Neural cell (in vitro differentiated cells): Measurements from ENCODE around the gene LARP1. TPM values are rescaled to one million over a fixed set of nuclear protein-coding genes. Genes with fewer than 3 reads are reported as not detected.

Source experiments
- H2AFZ ChIP-seq: fragments of 200-600, 300-800 bp; sonication (generic), shearing (Covaris generic); 2 replicates; pipeline ENCODE4 v1.6.0; 2014; ENCODE audit warnings: low read depth, mild to moderate bottlenecking, antibody characterized with exemption, low read length, moderate library complexity
- H3F3A ChIP-seq: fragments of 200-600 bp; shearing (Covaris generic); 2 replicates; pipeline ENCODE4 v1.6.1; 2016; ENCODE audit warnings: mild to moderate bottlenecking, moderate library complexity, mixed read lengths, antibody characterized with exemption, low read length; ENCODE audit not compliant: insufficient read depth, poor library complexity, severe bottlenecking
- H3K27ac ChIP-seq: fragments of 200-600, 300-800 bp; sonication (generic), shearing (Covaris generic); 2 replicates; pipeline ENCODE4 v1.5.1; 2014; ENCODE audit warnings: mild to moderate bottlenecking, low read length, moderate library complexity
- H3K27me3 ChIP-seq: fragments of 300-800, 200-600 bp; sonication (generic), shearing (Covaris generic); 2 replicates; pipeline ENCODE4 v1.6.0; 2014; ENCODE audit warnings: mild to moderate bottlenecking, low read depth, low read length, moderate library complexity; ENCODE audit not compliant: insufficient read depth
- H3K36me3 ChIP-seq: fragments of 300-800, 200-600 bp; sonication (generic), shearing (Covaris generic); 2 replicates; pipeline ENCODE4 v1.5.1; 2014; ENCODE audit warnings: mild to moderate bottlenecking, antibody characterized with exemption, low read length, moderate library complexity; ENCODE audit not compliant: insufficient read depth
- H3K4me2 ChIP-seq: fragments of 300-800, 200-600 bp; sonication (generic), shearing (Covaris generic); 2 replicates; pipeline ENCODE4 v1.6.0; 2014; ENCODE audit warnings: mild to moderate bottlenecking, low read length
- H3K4me3 ChIP-seq: fragments of 300-800, 200-600 bp; sonication (generic), shearing (Covaris generic); 2 replicates; pipeline ENCODE4 v1.5.1; 2014; ENCODE audit warnings: mild to moderate bottlenecking, low read length, moderate library complexity
- H3K79me2 ChIP-seq: fragments of 200-600 bp; shearing (Covaris generic); replicated peaks from 2 replicates; pipeline ENCODE4 v1.6.0; 2014; ENCODE audit warnings: mild to moderate bottlenecking, low read length, moderate library complexity; ENCODE audit not compliant: insufficient read depth
- H3K9ac ChIP-seq: fragments of 300-800, 200-600 bp; sonication (generic), shearing (Covaris generic); 2 replicates; pipeline ENCODE4 v1.6.1; 2016; ENCODE audit warnings: mild to moderate bottlenecking, low read length, mixed read lengths
- H3K9me2 ChIP-seq: fragments of 200-600 bp; shearing (Covaris generic); 2 replicates; pipeline ENCODE4 v1.6.1; 2016; ENCODE audit warnings: mild to moderate bottlenecking, low read length, mixed read lengths; ENCODE audit not compliant: insufficient read depth
- H3K9me3 ChIP-seq: fragments of 200-600, 300-800 bp; sonication (generic), shearing (Covaris generic); 2 replicates; pipeline ENCODE4 v1.6.1; 2016; ENCODE audit warnings: mild to moderate bottlenecking, mixed run types, low read length, moderate library complexity, mixed read lengths
- H4K20me1 ChIP-seq: fragments of 200-600 bp; shearing (Covaris generic); 2 replicates; pipeline ENCODE4 v1.6.1; 2016; ENCODE audit warnings: mild to moderate bottlenecking, mixed run types; ENCODE audit not compliant: insufficient read depth
- EP300 ChIP-seq: fragments of 450-650 bp; conservative IDR thresholded peaks from 2 replicates; pipeline ENCODE4 v1.6.1; 2014; ENCODE audit warnings: antibody characterized with exemption, mild to moderate bottlenecking, moderate library complexity; ENCODE audit not compliant: poor library complexity, severe bottlenecking
- EZH2 ChIP-seq: fragments of 200-600, 300-800 bp; shearing (Covaris generic), sonication (generic); IDR thresholded peaks from 2 replicates; pipeline ENCODE4 v1.6.1; 2014; ENCODE audit warnings: antibody characterized with exemption, low read length, borderline replicate concordance, mild to moderate bottlenecking; ENCODE audit not compliant: insufficient read depth, poor library complexity, severe bottlenecking
- MXI1 ChIP-seq: fragments of 450-650 bp; conservative IDR thresholded peaks from 2 replicates; pipeline ENCODE4 v1.6.1; 2014; ENCODE audit warnings: antibody characterized with exemption, mild to moderate bottlenecking; ENCODE audit not compliant: poor library complexity, severe bottlenecking
- POLR2AphosphoS5 ChIP-seq: IDR thresholded peaks from 2 replicates; pipeline ENCODE4 v1.6.1; 2012
- RAD21 ChIP-seq: fragments of 450-650 bp; conservative IDR thresholded peaks from 2 replicates; pipeline ENCODE4 v1.6.1; 2014; ENCODE audit warnings: antibody characterized with exemption, mild to moderate bottlenecking, moderate library complexity
- SMC3 ChIP-seq: fragments of 450-650 bp; conservative IDR thresholded peaks from 2 replicates; pipeline ENCODE4 v1.6.1; 2014; ENCODE audit warnings: antibody characterized with exemption, mild to moderate bottlenecking, moderate library complexity; ENCODE audit not compliant: poor library complexity
- TAF1 ChIP-seq: IDR thresholded peaks from 2 replicates; pipeline ENCODE4 v1.6.1; 2012; ENCODE audit warnings: low read depth
- polyA plus RNA-seq: library from polyadenylated mRNA; depleted of rRNA; stranded (reverse); fragments of >200 nt; gene quantifications from 2 replicates; pipeline ENCODE4 v1.2.3, GENCODE V29; 2014
- TF ChIP-seq, protein P1 (sequence below): IDR thresholded peaks from 2 replicates; pipeline ENCODE4 v1.6.1; 2012; ENCODE audit warnings: borderline replicate concordance
- TF ChIP-seq, protein P2 (sequence below): fragments of 450-650 bp; IDR thresholded peaks from 2 replicates; pipeline ENCODE4 v1.5.1; 2014; ENCODE audit warnings: antibody characterized with exemption, mild to moderate bottlenecking, moderate library complexity; ENCODE audit not compliant: poor library complexity, severe bottlenecking

Gene LARP1
- polyA plus RNA-seq, 1 donor from 2014 or later, result 36.1 TPM

DNA sequence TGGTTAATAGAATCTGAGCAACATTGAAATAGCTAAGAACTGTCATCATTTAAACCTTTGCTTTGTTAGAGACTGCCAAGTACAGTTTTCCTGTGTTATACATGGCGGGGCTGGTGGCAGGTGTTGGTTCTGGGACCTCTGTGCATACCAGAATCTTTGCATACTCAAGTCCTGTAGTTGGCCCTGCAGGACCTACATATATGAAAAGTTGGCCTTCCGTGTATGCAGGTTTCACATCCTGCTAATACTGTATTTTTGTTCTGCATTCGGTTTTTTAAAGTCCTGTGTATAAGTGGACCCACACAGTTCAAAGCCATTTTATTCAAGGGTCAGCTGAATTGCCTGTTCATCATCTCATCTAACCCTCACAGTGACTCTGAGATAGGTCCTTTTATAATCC, 36.4 kb downstream of the LARP1 start:
- Histone ChIP-seq H3K36me3 (peaks cover 15% of the 10 kb centered on the region), H3K9me2 (no peaks in the 10 kb centered on the region), H3K4me2 (no peak overlapping the region), H4K20me1 (no peaks in the 10 kb centered on the region), H3K79me2 (peaks cover 21% of the 10 kb centered on the region), H3K9ac (no peak overlapping the region), H3K27me3 (no peaks in the 10 kb centered on the region), H3F3A (no peaks in the 10 kb centered on the region), H3K4me3 (no peak overlapping the region), H3K27ac (no peak overlapping the region), H2AFZ (no peak overlapping the region), H3K9me3 (no peaks in the 10 kb centered on the region)
- no peak for TF ChIP-seq SMC3
- TF ChIP-seq, protein P1, sequence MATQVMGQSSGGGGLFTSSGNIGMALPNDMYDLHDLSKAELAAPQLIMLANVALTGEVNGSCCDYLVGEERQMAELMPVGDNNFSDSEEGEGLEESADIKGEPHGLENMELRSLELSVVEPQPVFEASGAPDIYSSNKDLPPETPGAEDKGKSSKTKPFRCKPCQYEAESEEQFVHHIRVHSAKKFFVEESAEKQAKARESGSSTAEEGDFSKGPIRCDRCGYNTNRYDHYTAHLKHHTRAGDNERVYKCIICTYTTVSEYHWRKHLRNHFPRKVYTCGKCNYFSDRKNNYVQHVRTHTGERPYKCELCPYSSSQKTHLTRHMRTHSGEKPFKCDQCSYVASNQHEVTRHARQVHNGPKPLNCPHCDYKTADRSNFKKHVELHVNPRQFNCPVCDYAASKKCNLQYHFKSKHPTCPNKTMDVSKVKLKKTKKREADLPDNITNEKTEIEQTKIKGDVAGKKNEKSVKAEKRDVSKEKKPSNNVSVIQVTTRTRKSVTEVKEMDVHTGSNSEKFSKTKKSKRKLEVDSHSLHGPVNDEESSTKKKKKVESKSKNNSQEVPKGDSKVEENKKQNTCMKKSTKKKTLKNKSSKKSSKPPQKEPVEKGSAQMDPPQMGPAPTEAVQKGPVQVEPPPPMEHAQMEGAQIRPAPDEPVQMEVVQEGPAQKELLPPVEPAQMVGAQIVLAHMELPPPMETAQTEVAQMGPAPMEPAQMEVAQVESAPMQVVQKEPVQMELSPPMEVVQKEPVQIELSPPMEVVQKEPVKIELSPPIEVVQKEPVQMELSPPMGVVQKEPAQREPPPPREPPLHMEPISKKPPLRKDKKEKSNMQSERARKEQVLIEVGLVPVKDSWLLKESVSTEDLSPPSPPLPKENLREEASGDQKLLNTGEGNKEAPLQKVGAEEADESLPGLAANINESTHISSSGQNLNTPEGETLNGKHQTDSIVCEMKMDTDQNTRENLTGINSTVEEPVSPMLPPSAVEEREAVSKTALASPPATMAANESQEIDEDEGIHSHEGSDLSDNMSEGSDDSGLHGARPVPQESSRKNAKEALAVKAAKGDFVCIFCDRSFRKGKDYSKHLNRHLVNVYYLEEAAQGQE, result no peak
- no peak for TF ChIP-seq MXI1
- TF ChIP-seq EZH2, result no peak
- no peak for TF ChIP-seq POLR2AphosphoS5
- TF ChIP-seq TAF1, result no peak
- no peak for TF ChIP-seq RAD21
- TF ChIP-seq, protein P2, sequence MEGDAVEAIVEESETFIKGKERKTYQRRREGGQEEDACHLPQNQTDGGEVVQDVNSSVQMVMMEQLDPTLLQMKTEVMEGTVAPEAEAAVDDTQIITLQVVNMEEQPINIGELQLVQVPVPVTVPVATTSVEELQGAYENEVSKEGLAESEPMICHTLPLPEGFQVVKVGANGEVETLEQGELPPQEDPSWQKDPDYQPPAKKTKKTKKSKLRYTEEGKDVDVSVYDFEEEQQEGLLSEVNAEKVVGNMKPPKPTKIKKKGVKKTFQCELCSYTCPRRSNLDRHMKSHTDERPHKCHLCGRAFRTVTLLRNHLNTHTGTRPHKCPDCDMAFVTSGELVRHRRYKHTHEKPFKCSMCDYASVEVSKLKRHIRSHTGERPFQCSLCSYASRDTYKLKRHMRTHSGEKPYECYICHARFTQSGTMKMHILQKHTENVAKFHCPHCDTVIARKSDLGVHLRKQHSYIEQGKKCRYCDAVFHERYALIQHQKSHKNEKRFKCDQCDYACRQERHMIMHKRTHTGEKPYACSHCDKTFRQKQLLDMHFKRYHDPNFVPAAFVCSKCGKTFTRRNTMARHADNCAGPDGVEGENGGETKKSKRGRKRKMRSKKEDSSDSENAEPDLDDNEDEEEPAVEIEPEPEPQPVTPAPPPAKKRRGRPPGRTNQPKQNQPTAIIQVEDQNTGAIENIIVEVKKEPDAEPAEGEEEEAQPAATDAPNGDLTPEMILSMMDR, result no peak
- TF ChIP-seq EP300, result no peak

DNA sequence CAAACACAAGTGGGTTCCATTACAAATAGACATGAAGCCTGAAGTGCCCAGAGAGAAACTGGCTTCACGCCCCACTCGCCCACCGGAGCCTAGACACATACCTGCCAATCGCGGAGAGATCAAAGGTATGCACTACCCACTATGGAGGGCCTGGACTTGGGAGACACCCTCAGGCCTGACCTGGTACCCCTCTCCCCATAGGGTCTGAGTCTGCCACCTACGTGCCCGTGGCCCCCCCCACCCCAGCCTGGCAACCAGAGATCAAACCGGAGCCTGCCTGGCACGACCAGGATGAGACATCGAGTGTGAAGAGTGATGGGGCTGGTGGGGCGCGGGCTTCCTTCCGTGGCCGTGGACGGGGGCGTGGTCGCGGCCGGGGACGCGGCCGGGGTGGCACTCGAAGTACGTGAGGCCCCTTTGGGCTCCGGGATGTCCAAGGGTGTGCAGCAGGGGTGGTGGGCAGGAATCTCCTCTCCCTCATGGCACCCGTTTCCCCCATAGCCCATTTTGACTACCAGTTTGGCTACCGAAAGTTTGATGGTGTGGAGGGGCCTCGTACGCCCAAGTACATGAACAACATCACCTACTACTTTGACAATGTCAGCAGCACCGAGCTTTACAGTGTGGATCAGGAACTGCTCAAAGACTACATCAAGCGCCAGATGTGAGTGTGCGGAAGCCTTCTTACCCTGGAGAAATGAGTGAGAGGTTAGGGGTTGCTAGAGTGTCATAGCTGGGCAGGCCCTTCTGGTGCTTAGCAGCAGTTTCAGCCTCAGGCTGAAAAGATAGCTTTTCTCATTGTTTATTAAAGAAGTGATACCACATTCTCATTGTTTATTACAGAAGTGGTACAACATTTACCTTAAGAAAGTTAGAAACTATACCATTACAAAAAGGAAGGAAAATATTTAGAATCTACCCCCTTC, 38.7 kb downstream of the LARP1 start:
- H2AFZ ChIP-seq, result no peak overlapping the region
- no peaks in the 10 kb centered on the region for H3K9me3 ChIP-seq
- no peak overlapping the region for H3K9ac ChIP-seq
- no peaks in the 10 kb centered on the region for H4K20me1 ChIP-seq
- H3K27me3 ChIP-seq, result no peaks in the 10 kb centered on the region
- no peaks in the 10 kb centered on the region for H3K79me2 ChIP-seq
- H3K9me2 ChIP-seq, result no peaks in the 10 kb centered on the region
- peaks cover 15% of the 10 kb centered on the region for H3K36me3 ChIP-seq
- no peak for TF ChIP-seq POLR2AphosphoS5
- TF ChIP-seq EZH2, result no peak
- TF ChIP-seq EP300, result no peak
- no peak for TF ChIP-seq TAF1
- TF ChIP-seq, protein P1, result no peak
- no peak for TF ChIP-seq MXI1
- TF ChIP-seq, protein P2, result no peak
- no peak for TF ChIP-seq SMC3
- TF ChIP-seq RAD21, result no peak
- no peak overlapping the region for H3K4me2 ChIP-seq
- no peak overlapping the region for H3K4me3 ChIP-seq
- H3F3A ChIP-seq, result no peaks in the 10 kb centered on the region
- no peak overlapping the region for H3K27ac ChIP-seq
